H1 (cell line): ENCODE results near the gene THBS3. TPM values are rescaled to one million over a fixed set of nuclear protein-coding genes. Genes with fewer than 3 reads are reported as not detected.

Experiments used
- microRNA counts: library from miRNA; unstranded; fragments of <30 nt; microRNA quantifications from one replicate; lab custom pipeline; 2015
- polyA plus RNA-seq, 7 experiments: library from polyadenylated mRNA; depleted of rRNA in 3 of 7; stranded (reverse) in 5 of 7; unstranded in 2 of 7; fragments of >200 nt in 5 of 7; fragments of 200-250 nt in 2 of 7; gene quantifications; 1 replicate in 5 of 7; 2 replicates in 1 of 7; 4 replicates in 1 of 7; pipeline versions ENCODE4 v1.2.1 to v1.2.3, GENCODE V29; 2011 to 2013; ENCODE audit warnings: missing spikeins in 2 of 7, mixed read lengths in 2 of 7
- small RNA-seq: library from polyadenylated mRNA; stranded (forward); fragments of <200 nt; extraction: miRNeasy Mini kit (QIAGEN cat#:217004); gene quantifications from one replicate; pipeline ENCODE3, GENCODE V24; 2013; ENCODE audit not compliant: insufficient read depth
- total RNA-seq: library from RNA; stranded (reverse); fragmentation: NEBNext Ultra II Directional; extraction: Animal tissue kit (Norgen Biotek cat#: 25700); gene quantifications from 2 replicates; pipeline ENCODE4 v1.2.1, GENCODE V29; 2021

THBS3 gene
- total and polyA plus RNA-seq, 2 of the 8 experiments (the other 6 are each of a cell fraction or from before 2014, with no cell fraction given), result 3.0 to 3.5 TPM

MicroRNAs within 50 kb of the gene (microRNA counts, 767-probe panel; counts per million panel counts)
- 879 counts per million, percentile 95 among the panel's probes with 10 or more counts for microRNA hsa-miR-92b-3p (lab: Ali Mortazavi, UCI)

Small RNA genes within 50 kb of the gene (small RNA-seq; reads per million reads assigned to genes)
- gene HMGN2P18, result not detected

Other genes with a start within 250 kb of the THBS3 start
- 31.6 and 32.4 TPM in 2 replicates for gene PYGO2, start 246.1 kb downstream of the THBS3 start, total RNA-seq
- gene PYGO2, start 246.1 kb downstream of the THBS3 start, polyA plus RNA-seq (2011; rRNA removed), result 31.0 and 36.3 TPM in 2 replicates
- 204 and 212 TPM in 2 replicates for gene SHC1, start 237.2 kb downstream of the THBS3 start, total RNA-seq
- gene SHC1, start 237.2 kb downstream of the THBS3 start, polyA plus RNA-seq (2011; rRNA removed), result 177 and 197 TPM in 2 replicates
- gene CKS1B, start 233.2 kb downstream of the THBS3 start, total RNA-seq, result 284 and 294 TPM in 2 replicates
- 801 and 1,025 TPM in 2 replicates for gene CKS1B, start 233.2 kb downstream of the THBS3 start, polyA plus RNA-seq (2011; rRNA removed)
- gene FLAD1, start 224.6 kb downstream of the THBS3 start, total RNA-seq, result 97.4 and 104 TPM in 2 replicates
- 143 and 189 TPM in 2 replicates for gene FLAD1, start 224.6 kb downstream of the THBS3 start, polyA plus RNA-seq (2011; rRNA removed)
- gene LENEP, start 214.3 kb downstream of the THBS3 start, total RNA-seq, result 1.2 and 1.3 TPM in 2 replicates
- gene LENEP, start 214.3 kb downstream of the THBS3 start, polyA plus RNA-seq (2011; rRNA removed), result 1.1 TPM in 1 of 2 replicates, not detected in the other
- 22.1 and 24.5 TPM in 2 replicates for gene ZBTB7B, start 205.1 kb downstream of the THBS3 start, total RNA-seq
- 36.9 and 38.3 TPM in 2 replicates for gene ZBTB7B, start 205.1 kb downstream of the THBS3 start, polyA plus RNA-seq (2011; rRNA removed)
- 0.43 TPM in 1 of 2 replicates, not detected in the other for gene DCST2, start 174.1 kb downstream of the THBS3 start, total RNA-seq
- 1.7 and 2.1 TPM in 2 replicates for gene DCST2, start 174.1 kb downstream of the THBS3 start, polyA plus RNA-seq (2011; rRNA removed)
- not detected in 2 replicates for gene DCST1, start 174.1 kb downstream of the THBS3 start, total RNA-seq
- gene DCST1, start 174.1 kb downstream of the THBS3 start, polyA plus RNA-seq (2011; rRNA removed), result 0.03 TPM in 1 of 2 replicates, not detected in the other
- 32.2 and 32.9 TPM in 2 replicates for gene ADAM15, start 156.6 kb downstream of the THBS3 start, total RNA-seq
- gene ADAM15, start 156.6 kb downstream of the THBS3 start, polyA plus RNA-seq (2011; rRNA removed), result 37.6 and 51.2 TPM in 2 replicates
- 18.5 and 21.9 TPM in 2 replicates for gene EFNA4, start 144.2 kb downstream of the THBS3 start, total RNA-seq
- gene EFNA4, start 144.2 kb downstream of the THBS3 start, polyA plus RNA-seq (2011; rRNA removed), result 23.2 and 23.9 TPM in 2 replicates
- 10.8 and 11.6 TPM in 2 replicates for gene EFNA3, start 129.1 kb downstream of the THBS3 start, total RNA-seq
- gene EFNA3, start 129.1 kb downstream of the THBS3 start, polyA plus RNA-seq (2011; rRNA removed), result 13.8 and 18.7 TPM in 2 replicates
- gene EFNA1, start 80.0 kb downstream of the THBS3 start, total RNA-seq, result 4.0 and 4.9 TPM in 2 replicates
- 11.8 and 14.6 TPM in 2 replicates for gene EFNA1, start 80.0 kb downstream of the THBS3 start, polyA plus RNA-seq (2011; rRNA removed)
- 36.5 and 41.6 TPM in 2 replicates for gene SLC50A1, start 72.0 kb downstream of the THBS3 start, total RNA-seq
- gene SLC50A1, start 72.0 kb downstream of the THBS3 start, polyA plus RNA-seq (2011; rRNA removed), result 80.7 and 90.8 TPM in 2 replicates
- gene DPM3, start 67.4 kb downstream of the THBS3 start, total RNA-seq, result 44.8 and 49.3 TPM in 2 replicates
- 227 and 349 TPM in 2 replicates for gene DPM3, start 67.4 kb downstream of the THBS3 start, polyA plus RNA-seq (2011; rRNA removed)
- gene KRTCAP2, start 34.6 kb downstream of the THBS3 start, total RNA-seq, result 146 TPM in 2 replicates
- gene KRTCAP2, start 34.6 kb downstream of the THBS3 start, polyA plus RNA-seq (2011; rRNA removed), result 317 and 419 TPM in 2 replicates
- gene TRIM46, start 34.0 kb downstream of the THBS3 start, total RNA-seq, result 15.0 and 15.5 TPM in 2 replicates
- gene TRIM46, start 34.0 kb downstream of the THBS3 start, polyA plus RNA-seq (2011; rRNA removed), result 21.6 and 34.7 TPM in 2 replicates
- gene MTX1, start 798 bp upstream of the THBS3 start, total RNA-seq, result 47.9 and 55.0 TPM in 2 replicates
- gene MTX1, start 798 bp upstream of the THBS3 start, polyA plus RNA-seq (2011; rRNA removed), result 131 and 161 TPM in 2 replicates
- gene ENTREP3, start 47.6 kb upstream of the THBS3 start, total RNA-seq, result 52.2 and 55.4 TPM in 2 replicates
- gene ENTREP3, start 47.6 kb upstream of the THBS3 start, polyA plus RNA-seq (2011; rRNA removed), result 22.8 and 39.1 TPM in 2 replicates
- gene SCAMP3, start 54.5 kb upstream of the THBS3 start, total RNA-seq, result 48.9 and 50.0 TPM in 2 replicates
- 143 and 151 TPM in 2 replicates for gene SCAMP3, start 54.5 kb upstream of the THBS3 start, polyA plus RNA-seq (2011; rRNA removed)
- 58.2 and 62.2 TPM in 2 replicates for gene CLK2, start 65.6 kb upstream of the THBS3 start, total RNA-seq
- gene CLK2, start 65.6 kb upstream of the THBS3 start, polyA plus RNA-seq (2011; rRNA removed), result 76.0 and 98.8 TPM in 2 replicates
- gene HCN3, start 69.6 kb upstream of the THBS3 start, total RNA-seq, result 5.5 and 6.4 TPM in 2 replicates
- gene HCN3, start 69.6 kb upstream of the THBS3 start, polyA plus RNA-seq (2011; rRNA removed), result 7.3 and 8.8 TPM in 2 replicates
- gene PKLR, start 93.5 kb upstream of the THBS3 start, total RNA-seq, result 2.3 and 2.4 TPM in 2 replicates
- gene PKLR, start 93.5 kb upstream of the THBS3 start, polyA plus RNA-seq (2011; rRNA removed), result 7.5 and 9.9 TPM in 2 replicates
- gene FDPS, start 101.0 kb upstream of the THBS3 start, total RNA-seq, result 368 and 370 TPM in 2 replicates
- 234 and 267 TPM in 2 replicates for gene FDPS, start 101.0 kb upstream of the THBS3 start, polyA plus RNA-seq (2011; rRNA removed)
- 54.6 and 59.8 TPM in 2 replicates for gene RUSC1, start 113.0 kb upstream of the THBS3 start, total RNA-seq
- 90.4 and 117 TPM in 2 replicates for gene RUSC1, start 113.0 kb upstream of the THBS3 start, polyA plus RNA-seq (2011; rRNA removed)